Adrenal gland (tissue), 5 donors: ENCODE results near the gene MBTD1.

Source experiments
- CTCF ChIP-seq, 6 experiments: fragments of 450-650 bp in 4 of 6; fragments of 200-600 bp in 2 of 6; sonication (generic) in 1 of 6; IDR thresholded peaks; 1 replicate in 5 of 6; 2 replicates in 1 of 6; pipeline versions ENCODE4 v1.5.1 to v1.8.0; 2016 to 2021; ENCODE audit warnings: antibody characterized with exemption in 6 of 6, mild to moderate bottlenecking in 2 of 6, moderate library complexity in 1 of 6
- POLR2A ChIP-seq, 2 donors: fragments of 450-650 bp; IDR thresholded peaks; one replicate each; pipeline ENCODE4 v1.6.1; 2017; ENCODE audit warnings: antibody characterized with exemption in 2 of 2, mild to moderate bottlenecking in 2 of 2, moderate library complexity in 1 of 2
- donor health status: DM: no; HTN: no; CAD: no.

GRCh38 chr17:51184124-51184523 lies 75.7 kb downstream of the MBTD1 start:
- TF ChIP-seq CTCF (IDR thresholded peaks at IDR 0.05) (no peak), POLR2A (IDR thresholded peaks at IDR 0.05) (no peak)
